Body of pancreas (tissue), 4 donors: ENCODE measurements around the gene PRDM16. TPM values are rescaled to one million over a fixed set of nuclear protein-coding genes. Genes with fewer than 3 reads are reported as not detected.

Experiments used
- ATAC-seq: fragments of 150-250 bp; one replicate; pipeline ENCODE4 v1.9.1; 2016
- DNase-seq, 4 donors: peaks; one replicate each; pipeline ENCODE4 v3.0.0-alpha.2; 2019
- H3K27ac ChIP-seq, 4 donors: fragments of 200-600 bp; sonication (generic); 1 replicate in 3 of 4; 2 replicates in 1 of 4; pipeline versions ENCODE4 v1.5.1 to v1.6.1; 2016 to 2019; ENCODE audit warnings: mild to moderate bottlenecking in 1 of 4, mixed read lengths in 1 of 4, moderate library complexity in 1 of 4
- H3K27me3 ChIP-seq, 2 donors: fragments of 200-600 bp; sonication (generic); one replicate each; pipeline ENCODE4 v1.6.0; 2016; ENCODE audit warnings: mild to moderate bottlenecking in 1 of 2
- H3K36me3 ChIP-seq, 2 donors: fragments of 200-600 bp; sonication (generic); replicated peaks in 1 of 2; 2 replicates each; pipeline ENCODE4 v1.5.1; 2016; ENCODE audit warnings: low read depth in 2 of 2; ENCODE audit not compliant: insufficient read depth in 1 of 2
- H3K4me1 ChIP-seq: fragments of 200-600 bp; sonication (generic); one replicate; pipeline ENCODE4 v1.6.0; 2016
- H3K4me3 ChIP-seq, 2 donors: fragments of 200-600 bp; sonication (generic); 1 replicate in 1 of 2; 2 replicates in 1 of 2; pipeline ENCODE4 v1.5.1; 2016 to 2019
- H3K9me3 ChIP-seq, 3 donors: fragments of 200-600 bp; sonication (generic); 1 replicate in 2 of 3; 2 replicates in 1 of 3; pipeline ENCODE4 v1.5.1; 2016
- CTCF ChIP-seq, 7 experiments: fragments of 450-650 bp in 4 of 7; fragments of 200-600 bp in 3 of 7; sonication (generic) in 3 of 7; IDR thresholded peaks; one replicate each; pipeline ENCODE4 v1.5.1; 2016 to 2019; ENCODE audit warnings: antibody characterized with exemption in 7 of 7
- POLR2A ChIP-seq, 3 donors: fragments of 450-650 bp; IDR thresholded peaks; one replicate each; pipeline ENCODE4 v1.6.1; 2016; ENCODE audit warnings: antibody characterized with exemption in 3 of 3, mild to moderate bottlenecking in 2 of 3
- WGBS, 2 donors: methylation state at CpG; one replicate each; pipeline ENCODE4 v1.1.5; 2017; 5-methylcytosine and 5-hydroxymethylcytosine counted together
- intact Hi-C: fragments of 100-400 bp; cut with DNase I; formaldehyde crosslinking; loops from one replicate; pipeline ENCODE4 v1.15.1; 2023
- total RNA-seq, 2 donors: library from RNA; depleted of rRNA; stranded (reverse); fragments of >200 nt; gene quantifications; one replicate each; pipeline ENCODE4 v1.1.0, GENCODE V29; 2016

Gene PRDM16
- total RNA-seq, 2 donors from 2014 or later = 15.2 to 16.6 TPM

GRCh38 chr1:3397311-3397710 lies 328.3 kb downstream of the PRDM16 start:
- WGBS, 2 donors = 83% methylated on average over 15 to 17 of the region's 17 CpGs
- no peak for ATAC-seq
- no peak overlapping the region for H3K27ac ChIP-seq

DNA sequence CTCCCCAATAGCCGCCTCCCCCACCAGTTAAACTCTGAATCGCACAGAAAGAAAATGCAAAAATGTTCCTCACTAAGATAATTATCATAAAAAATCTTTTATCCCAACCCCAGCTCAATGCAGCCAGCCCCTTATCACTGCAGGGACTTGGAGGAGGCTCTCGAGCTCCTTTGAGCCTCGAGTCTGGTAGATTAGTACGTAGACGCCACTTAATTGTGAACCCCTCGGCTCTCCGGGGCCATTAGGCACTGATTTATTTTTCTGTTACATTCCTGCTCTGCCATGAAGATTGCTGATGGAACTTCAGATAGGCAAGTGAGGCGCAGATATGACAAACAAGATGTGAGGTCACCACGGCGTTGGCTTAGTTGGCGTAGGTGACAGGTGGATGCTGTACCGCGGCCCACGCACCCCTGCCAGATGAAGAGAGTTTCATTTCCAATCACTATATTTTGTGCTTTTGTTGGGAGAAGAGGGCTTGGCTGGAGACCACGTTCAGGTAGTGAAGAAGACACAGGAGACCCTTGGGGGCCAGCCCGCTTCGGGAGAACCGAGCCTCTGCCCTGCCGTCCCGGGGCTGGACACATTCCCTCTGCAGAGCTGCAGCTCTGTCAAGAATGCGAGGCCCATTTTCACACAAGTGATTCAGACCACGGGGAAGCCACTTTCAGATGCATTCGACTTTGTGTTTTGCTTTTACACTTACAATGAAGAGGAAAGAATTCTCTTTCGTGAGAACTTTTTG lies 329.6 kb downstream of the PRDM16 start:
- Histone ChIP-seq H3K4me1 (no peaks in the 10 kb centered on the region), H3K36me3 (no peaks in the 10 kb centered on the region), H3K27me3 (no peaks in the 10 kb centered on the region), H3K9me3 (no peaks in the 10 kb centered on the region), H3K27ac (no peak overlapping the region), H3K4me3 (no peak overlapping the region)
- TF ChIP-seq POLR2A (IDR thresholded peaks at IDR 0.05) (no peak), CTCF (IDR thresholded peaks at IDR 0.05) (no peak)
- no peak for DNase-seq
- intact Hi-C loops = no loop called here
- ATAC-seq = no peak
- WGBS, 2 donors = 87 to 90% methylated on average over 25 of the region's 25 CpGs

More at GRCh38 chr1:3397311-3397710, 328.3 kb downstream of the PRDM16 start:
- H3K27me3 ChIP-seq = no peaks in the 10 kb centered on the region
- intact Hi-C loops = no loop called here
- H3K4me1 ChIP-seq = no peaks in the 10 kb centered on the region
- no peak for DNase-seq
- no peaks in the 10 kb centered on the region for H3K36me3 ChIP-seq
- H3K4me3 ChIP-seq = no peak overlapping the region
- no peaks in the 10 kb centered on the region for H3K9me3 ChIP-seq
- TF ChIP-seq POLR2A (IDR thresholded peaks at IDR 0.05) = no peak
- no peak for TF ChIP-seq CTCF (IDR thresholded peaks at IDR 0.05)

GRCh38 chr1:3399732-3400131 lies 330.7 kb downstream of the PRDM16 start:
- no peak overlapping the region for H3K4me3 ChIP-seq
- no peak for DNase-seq
- no peaks in the 10 kb centered on the region for H3K27me3 ChIP-seq
- no peak for TF ChIP-seq CTCF (IDR thresholded peaks at IDR 0.05)
- TF ChIP-seq POLR2A (IDR thresholded peaks at IDR 0.05) = no peak
- intact Hi-C loops = no loop called here
- no peaks in the 10 kb centered on the region for H3K36me3 ChIP-seq
- no peak overlapping the region for H3K27ac ChIP-seq
- H3K4me1 ChIP-seq = no peaks in the 10 kb centered on the region
- ATAC-seq = no peak
- no peaks in the 10 kb centered on the region for H3K9me3 ChIP-seq
- WGBS, 2 donors = 75 to 83% methylated on average over 5 of the region's 5 CpGs

DNA sequence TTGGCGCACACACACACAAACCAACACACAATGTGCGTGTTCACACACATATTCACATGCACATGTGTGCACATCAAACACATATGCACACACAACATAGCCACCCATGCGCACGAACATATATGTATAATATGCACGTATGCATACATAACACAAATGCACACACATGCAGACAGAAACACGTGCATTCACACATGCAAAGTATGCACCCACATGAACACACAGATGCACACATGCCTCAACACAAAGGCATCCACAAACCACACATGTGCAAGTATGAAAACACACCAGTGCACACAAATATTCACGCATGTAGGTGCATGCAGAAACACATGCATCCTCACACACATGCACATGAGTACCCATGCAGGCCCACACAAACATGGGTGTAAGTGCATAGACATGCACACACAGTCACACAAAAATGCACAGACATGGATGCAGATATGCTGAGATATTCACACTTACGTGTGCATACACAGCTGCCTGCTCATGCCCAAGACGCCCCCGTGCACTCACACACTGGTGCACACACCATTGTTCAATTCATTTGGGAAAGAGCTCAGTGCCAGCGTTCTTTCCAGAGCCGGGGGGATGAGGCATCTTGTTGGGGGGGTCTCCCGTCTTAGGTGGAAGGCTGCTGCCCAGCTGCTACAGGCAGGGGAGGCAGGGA lies 332.7 kb downstream of the PRDM16 start:
- Histone ChIP-seq H3K27me3 (no peaks in the 10 kb centered on the region), H3K9me3 (no peaks in the 10 kb centered on the region), H3K4me1 (no peaks in the 10 kb centered on the region), H3K4me3 (no peak overlapping the region), H3K36me3 (no peaks in the 10 kb centered on the region), H3K27ac (no peak overlapping the region)
- intact Hi-C loops = no loop called here
- DNase-seq (no peak), ATAC-seq (no peak)
- no peak for TF ChIP-seq POLR2A (IDR thresholded peaks at IDR 0.05)
- TF ChIP-seq CTCF (IDR thresholded peaks at IDR 0.05) = no peak
- 72 to 75% methylated on average over 13 of the region's 13 CpGs for WGBS, 2 donors
